Activated CD4-positive, alpha-beta T cell treated with anti-CD3 and anti-CD28 coated beads for 24 hours (primary cell): ENCODE measurements around the gene GPR148.

Experiments
- DNase-seq, 2 donors: peaks; one replicate each; pipeline ENCODE4 v3.0.0-alpha.2; 2020; ENCODE audit warnings: low read depth in 2 of 2

Gene GPR148

GRCh38 chr2:130769343-130769907 is 40.6 kb downstream of the GPR148 start:
- DNase-seq = no peak

GRCh38 chr2:130776550-130776949 is 47.7 kb downstream of the GPR148 start:
- no peak for DNase-seq

- no peak for DNase-seq
These were observed 49.9 kb downstream of the GPR148 start for GRCh38 chr2:130778781-130779180.
